Measurements from ENCODE around the gene SDCCAG8.

SDCCAG8 gene

DNA sequence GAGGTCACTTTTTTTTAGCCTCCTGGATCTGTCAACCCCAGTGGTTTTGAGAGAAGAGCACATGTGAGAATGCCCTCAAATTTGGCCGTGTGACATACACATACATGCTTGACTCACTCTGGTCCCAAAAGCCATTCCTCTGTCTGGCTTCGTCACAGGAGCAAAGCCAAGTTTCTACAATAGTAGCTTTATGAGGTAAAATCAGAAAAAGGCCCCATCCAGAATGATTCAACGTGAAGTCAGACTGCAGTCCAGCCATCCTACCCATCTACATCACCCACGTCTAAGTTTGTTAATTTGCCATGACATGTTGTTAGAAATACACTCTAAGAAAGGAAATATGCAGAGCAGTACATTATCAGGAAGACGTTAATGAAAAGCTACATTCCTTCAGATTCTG, 245.2 kb downstream of the SDCCAG8 start:
- DNase-seq (ENCODE audit: low spot score): no peak

DNA sequence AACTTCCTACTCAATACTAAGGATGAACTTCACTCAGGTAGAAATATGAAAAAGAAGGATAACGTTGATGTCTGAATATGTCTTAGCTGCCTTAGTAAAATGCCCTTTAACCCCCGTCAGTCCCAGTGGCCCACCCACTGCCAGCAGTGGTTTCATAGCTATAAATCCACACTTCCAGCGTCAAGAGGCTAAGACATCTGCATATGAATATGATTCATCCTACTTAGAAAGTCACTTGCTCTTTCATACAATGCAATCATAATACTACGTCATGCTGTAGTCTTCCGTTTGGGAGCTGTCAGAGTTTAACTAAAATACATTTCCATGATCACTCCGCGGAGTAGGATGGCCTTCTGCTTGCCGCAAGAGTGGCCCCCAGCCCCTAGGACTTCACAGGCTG, 247.3 kb downstream of the SDCCAG8 start:
- DNase-seq (ENCODE audit: low spot score): no peak

DNA sequence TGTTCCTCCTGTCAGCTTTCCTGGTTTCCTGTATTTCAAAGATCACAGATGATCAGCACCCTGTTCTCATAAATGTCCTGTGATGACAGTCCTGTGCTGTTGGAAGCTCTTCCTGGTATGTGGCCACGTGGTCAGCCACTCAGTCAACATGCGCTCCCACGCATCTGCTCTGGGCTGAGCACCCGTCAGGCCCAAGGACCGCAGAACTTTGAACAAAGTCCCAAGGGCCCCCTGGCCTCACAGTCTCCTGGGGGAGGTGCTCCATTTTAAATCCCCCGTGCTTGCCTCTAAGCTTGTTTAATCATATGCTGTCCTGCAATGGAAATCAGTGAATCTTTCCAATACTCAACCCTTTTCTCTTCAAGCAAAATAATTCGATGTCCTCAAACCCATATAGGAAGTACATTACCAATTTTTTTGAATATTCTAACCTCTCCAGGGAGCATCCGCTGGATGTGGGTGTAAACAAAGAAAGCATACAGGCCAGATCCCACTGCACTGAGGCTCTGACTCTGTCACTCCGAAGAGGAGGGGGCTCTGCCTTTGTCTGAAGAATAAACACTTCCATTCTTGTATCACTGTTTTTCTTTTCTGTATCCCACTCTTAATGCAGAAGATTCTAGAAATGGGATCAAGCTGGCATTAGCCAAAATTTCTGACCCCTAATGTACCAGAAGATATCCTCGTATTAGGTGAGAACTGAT, 250.3 kb downstream of the SDCCAG8 start:
- DNase-seq (ENCODE audit: low spot score): peak; percentile 39

DNA sequence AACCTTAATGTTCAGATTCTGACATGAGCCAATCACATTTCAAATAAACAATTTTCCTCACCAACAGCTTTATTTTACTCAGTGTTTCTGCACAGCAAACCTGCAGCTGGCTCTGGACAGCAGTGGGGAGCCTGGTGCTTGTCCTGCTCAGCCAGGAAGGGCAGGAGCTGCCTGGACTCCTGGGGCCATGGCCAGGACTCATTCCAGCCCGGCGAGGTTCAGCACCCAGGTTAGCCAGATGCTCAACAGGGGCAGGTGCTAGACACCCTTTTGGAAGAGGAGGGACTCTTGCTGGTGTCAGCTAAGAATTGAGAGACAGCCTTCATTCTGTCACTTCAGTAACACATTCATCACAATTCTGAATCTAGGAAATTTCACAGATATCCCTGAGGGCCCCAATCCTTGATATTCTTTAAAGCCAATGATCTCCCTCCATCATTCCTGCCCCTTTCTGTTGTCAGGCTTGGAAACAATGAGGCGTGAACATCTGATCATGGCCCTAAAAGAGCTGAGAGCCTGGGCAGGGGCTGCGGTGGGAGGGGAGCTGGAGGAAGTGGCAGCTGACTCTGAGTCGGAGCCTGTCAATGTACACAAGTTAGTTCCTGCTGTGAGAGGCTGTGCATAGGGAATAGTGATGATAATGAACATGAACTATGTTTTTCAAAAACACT, 251.3 kb downstream of the SDCCAG8 start:
- DNase-seq (ENCODE audit: low spot score): no peak

DNA sequence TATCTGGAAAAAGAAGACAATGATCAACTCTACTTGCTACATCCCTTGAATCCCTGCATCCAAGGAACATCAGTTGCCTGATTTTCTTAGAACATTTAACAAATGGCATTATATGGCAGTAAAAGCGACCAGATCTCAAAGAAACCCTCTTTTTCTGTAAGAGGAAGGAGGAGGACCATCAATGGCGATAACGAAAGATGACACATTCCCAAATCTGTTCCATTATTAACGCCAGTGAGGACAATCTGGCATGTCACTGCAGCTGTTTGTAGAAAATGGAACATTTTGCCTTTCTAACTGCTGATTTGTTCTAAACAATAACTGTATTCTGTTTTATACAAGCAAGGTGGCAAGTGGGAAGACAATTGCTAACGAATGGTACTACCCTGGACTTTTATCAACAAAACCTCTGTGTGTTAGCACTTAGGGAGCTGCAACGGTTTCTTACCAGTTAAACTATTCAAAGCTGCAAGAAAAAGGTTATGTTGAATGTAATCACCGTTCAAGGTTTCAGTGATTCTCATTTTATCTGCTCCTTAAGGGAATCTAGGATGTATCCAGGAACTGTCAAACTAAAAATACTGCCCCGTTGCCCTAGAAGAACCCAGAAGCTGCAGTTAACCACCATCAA, 251.9 kb downstream of the SDCCAG8 start:
- DNase-seq (ENCODE audit: low spot score): no peak

DNA sequence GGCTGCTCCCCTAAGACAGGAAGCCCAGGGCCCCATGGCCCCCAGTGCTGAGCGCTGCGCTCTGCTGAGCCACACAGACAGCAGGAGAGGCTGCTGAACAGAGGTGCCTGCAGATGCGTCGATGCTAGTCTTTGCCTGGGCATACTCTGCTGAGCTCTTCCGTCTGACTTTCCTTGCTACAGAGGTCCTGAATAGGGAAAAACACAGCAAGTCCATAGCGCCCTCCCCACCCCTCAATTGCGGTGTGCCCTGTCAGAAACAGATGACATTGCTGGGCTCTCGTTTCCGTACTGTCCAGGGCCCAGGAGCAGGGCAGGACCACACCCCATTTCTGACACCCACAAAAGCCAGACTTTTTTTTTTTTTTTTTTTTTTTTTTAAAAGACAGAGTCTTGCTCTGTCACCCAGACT, 252.5 kb downstream of the SDCCAG8 start:
- no peak for DNase-seq (ENCODE audit: low spot score)

DNA sequence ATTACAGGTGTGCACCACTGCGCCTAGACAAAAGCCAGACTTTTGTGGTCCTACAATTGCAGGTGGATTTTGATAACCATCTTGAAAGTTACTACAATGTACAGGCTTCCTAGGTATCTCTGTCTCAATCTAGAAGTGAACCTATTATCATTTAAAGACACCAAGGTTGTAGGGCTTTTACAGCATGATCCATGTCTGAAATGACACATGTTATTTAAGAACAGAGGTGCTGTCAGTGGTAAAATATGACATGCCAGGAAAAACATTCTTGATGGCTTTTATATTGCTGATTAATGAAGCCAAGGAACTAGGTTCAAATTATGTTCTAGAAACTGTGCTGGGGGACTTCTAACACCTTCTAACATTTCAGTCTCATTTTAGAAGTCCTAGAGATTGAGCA, 253.1 kb downstream of the SDCCAG8 start:
- DNase-seq (ENCODE audit: low spot score): no peak

DNA sequence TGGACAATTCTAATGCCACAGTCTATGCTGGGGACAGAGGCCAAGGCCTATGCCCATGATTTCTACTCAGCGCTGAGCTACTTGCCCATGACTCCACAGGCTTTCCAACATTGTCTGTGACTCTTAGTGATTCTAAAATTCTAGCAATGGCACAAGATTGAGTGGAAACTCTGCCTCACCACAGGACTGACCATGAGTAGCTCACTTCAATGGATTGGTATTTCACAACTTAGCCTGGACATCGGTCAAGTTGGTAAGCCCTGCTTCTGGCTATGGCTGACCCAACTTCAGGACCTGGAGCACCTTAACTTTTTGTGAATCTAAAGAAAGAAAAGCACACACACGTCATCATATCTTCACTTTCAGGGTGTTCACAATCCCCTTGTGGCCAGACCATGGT, 255.1 kb downstream of the SDCCAG8 start:
- DNase-seq (ENCODE audit: low spot score): no peak

DNA sequence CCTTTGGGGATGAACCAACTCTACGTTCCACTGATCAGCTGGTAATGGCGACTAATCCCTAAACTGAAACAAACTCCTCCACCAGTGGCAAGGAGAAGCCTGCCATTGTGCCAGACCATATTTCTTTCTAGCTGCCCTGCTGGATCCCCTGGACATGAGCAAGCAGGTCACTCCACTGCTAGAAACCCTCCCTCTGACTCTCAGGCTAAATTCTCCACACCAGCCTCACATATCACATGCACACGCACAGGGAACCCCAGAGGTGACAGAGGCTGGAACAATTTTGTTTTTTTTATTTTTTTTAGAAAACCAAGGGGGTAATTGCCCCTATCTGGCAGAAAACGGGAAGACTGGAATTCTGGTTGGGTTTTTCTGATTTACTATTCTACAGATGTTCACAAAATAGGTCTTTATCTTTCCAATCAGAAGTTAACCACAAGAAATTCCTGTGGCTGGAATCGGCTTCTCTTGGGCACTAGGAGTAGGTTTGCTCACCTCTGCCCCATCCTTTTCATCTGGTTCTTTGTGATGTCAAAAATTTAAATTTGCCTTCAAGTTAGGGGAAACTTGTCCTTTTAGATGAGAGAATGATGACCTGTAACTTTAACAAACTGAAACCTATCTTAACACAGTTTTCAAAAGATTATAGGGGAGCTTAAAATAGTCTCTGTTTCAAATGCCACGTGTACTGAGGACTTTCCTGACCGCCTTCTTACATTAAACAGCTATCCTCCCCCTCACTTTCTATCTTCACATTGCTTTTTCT, 258.1 kb downstream of the SDCCAG8 start:
- DNase-seq (ENCODE audit: low spot score): no peak

DNA sequence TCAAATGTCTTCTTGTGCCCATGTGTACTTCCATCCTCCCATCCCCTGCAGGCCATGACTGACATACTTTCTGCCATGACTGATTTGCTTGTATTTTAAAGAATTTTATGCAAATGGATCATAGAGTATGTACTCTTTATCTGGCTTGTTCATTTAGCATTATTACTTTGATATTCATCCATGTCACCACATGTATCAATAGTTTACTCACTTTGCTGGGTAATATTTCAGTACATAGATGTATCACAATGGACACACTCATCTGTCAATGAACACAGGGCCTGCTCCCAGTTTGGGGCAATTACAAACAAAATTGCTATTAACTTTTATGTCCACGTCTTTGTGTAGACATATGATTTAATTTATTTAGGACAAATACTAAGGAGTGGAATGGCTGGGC, 259.1 kb downstream of the SDCCAG8 start:
- no peak for DNase-seq (ENCODE audit: low spot score)

DNA sequence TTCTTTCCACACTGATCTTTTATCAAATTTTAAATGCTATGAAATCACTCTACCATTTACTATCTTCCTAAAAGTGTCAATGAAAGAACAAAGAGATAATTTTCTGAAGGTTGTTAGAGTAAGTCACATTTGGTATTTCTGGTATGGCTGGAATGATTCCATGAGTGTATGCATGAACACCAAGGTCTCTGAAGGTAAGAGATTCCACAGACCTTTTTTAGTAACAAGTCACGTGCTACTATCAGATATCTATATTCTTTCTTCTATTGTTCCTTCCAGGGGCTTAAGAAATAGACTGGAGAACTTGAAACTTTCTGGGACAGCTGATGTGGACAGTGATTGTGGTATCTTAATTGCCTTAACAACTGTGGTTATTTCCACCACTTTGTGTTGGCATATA, 265.0 kb downstream of the SDCCAG8 start:
- DNase-seq (ENCODE audit: low spot score): no peak

DNA sequence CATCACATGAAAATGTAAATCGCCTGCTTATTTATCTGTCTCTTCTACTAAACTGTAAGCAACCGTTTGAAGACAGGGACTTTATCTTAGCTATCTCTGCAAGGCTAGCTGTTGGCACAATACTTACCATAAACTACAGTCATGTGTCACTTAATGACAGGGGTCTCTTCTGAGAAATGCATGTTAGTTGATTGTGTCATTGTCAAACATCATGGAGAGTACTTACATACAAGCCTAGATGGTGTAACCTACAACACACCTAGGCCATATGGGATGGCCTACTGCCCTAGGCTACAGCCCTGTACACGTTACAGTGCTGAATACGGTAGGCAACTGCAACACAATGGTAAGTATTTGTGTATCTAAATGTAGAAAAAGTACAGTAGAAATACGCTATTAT, 267.9 kb downstream of the SDCCAG8 start:
- no peak for DNase-seq (ENCODE audit: low spot score)

DNA sequence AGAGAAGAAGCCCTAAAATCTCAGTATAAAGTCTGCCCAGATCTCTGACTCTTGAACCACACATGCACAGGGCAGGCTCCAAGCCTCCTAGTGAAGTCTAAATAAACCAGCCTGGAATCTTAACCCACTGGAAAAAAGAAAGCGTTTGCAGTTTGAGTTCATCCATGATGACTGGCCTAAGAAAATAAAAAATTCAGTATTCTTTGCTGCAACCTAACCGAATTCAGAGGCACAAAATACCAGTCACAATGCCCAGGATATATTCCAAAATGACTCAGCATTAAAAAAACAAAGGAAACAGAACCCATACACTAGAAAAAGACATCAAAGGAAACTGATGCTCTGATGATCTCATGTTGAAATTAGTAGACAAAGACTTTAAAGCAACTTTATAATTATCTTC, 269.2 kb downstream of the SDCCAG8 start:
- DNase-seq (ENCODE audit: low spot score): peak; percentile 46

DNA sequence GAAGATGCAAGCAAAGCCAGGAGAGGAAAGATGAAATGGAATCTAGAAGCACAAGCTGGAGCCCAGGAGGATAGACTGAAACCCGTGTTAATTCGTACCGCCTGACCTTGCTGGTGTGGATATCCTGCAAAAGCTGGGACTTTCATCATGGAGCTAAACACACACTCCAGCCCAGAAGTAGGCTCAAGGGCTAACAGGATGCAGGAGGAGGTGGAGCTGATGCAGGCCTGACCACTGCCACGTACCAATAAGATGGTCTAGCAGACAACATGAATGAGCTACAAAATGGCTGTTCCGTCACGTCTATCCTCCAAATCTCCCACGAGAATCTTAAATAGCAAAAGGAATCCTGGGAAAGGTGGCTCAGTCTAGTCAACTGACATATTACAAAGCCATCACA, 270.3 kb downstream of the SDCCAG8 start:
- DNase-seq (ENCODE audit: low spot score): no peak

DNA sequence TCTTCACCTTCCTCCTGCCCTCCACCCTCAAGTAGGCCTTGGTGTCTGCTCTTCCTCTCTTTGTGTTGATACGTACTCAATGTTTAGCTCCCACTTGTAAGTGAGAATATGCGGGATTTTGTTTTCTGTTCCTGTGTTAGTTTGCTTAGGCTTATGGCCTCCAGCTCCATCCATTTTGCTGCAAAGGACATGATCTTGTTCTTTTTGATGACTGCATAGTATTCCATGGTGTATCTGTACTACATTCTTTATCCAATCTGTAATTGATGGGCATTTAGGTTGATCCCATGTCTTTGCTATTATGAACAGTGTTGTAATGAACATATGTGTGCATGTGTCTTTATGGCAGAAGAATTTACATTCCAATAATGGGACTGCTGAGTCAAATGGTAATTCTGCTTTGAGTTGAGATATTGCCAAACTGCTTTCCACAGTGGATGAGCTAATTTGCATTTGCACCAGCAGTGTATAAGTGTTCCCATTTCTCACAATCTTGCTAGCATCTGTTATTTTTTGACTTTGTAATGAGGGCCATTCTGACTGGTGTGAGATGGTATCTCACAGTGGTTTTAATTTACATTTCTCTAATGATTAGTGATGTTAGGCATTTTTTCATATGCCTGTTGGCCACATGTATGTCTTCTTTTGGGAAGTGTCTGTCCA, 272.7 kb downstream of the SDCCAG8 start:
- DNase-seq (ENCODE audit: low spot score): no peak

DNA sequence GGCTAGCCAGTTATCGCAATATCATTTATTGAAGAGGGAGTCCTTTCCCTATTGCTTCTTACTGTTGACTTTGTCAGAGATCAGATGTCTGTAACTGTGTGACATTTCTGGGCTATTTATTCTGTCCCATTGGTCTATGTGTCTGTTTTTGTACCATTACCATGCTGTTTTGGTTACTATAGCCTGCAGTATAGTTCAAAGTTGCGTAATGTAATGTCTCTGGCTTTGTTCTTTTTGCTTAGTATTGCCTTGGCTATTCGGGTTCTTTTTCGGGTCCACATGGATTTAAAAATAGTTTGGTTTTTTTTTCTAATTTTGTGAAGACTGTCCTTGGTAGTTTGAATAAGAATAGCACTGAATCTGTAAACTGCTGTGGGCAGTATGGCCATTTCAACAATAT, 273.7 kb downstream of the SDCCAG8 start:
- DNase-seq (ENCODE audit: low spot score): no peak

DNA sequence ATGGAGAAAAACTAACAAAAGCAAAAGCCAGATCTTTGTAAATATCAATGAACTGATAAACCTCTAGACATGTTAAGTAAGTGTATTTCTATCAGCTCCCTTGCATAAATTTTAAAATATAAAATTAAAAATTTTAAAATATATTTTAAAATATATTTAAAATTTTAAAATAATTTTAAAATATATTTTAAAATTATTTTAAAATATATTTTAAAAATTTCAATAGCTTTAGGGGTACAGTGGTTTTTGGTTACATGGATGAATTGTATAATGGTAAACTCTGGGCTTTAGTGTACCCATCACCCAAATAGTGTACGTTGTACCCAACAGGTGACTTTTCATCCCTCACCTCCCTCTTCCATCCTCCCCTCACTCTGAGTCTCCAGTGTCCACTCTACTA, 279.2 kb downstream of the SDCCAG8 start:
- no peak for DNase-seq (ENCODE audit: low spot score)

DNA sequence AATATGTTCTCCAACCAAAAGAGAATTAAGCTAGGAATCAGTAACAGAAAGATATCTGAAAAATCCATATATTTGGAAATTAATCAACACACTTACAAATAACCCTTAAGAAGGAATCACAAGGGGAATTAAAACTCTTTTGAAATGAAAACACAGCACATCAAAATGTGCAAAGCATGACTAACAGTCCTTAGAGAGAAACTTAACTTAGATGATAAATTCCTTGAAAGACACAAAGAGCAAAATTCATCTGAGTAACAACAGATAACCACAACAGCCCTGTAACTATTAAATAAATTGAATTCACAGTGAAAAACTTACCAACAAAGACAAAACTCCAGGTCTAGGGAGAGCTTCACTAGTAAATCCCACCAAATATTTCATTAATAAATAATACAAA, 283.8 kb downstream of the SDCCAG8 start:
- no peak for DNase-seq (ENCODE audit: low spot score)

DNA sequence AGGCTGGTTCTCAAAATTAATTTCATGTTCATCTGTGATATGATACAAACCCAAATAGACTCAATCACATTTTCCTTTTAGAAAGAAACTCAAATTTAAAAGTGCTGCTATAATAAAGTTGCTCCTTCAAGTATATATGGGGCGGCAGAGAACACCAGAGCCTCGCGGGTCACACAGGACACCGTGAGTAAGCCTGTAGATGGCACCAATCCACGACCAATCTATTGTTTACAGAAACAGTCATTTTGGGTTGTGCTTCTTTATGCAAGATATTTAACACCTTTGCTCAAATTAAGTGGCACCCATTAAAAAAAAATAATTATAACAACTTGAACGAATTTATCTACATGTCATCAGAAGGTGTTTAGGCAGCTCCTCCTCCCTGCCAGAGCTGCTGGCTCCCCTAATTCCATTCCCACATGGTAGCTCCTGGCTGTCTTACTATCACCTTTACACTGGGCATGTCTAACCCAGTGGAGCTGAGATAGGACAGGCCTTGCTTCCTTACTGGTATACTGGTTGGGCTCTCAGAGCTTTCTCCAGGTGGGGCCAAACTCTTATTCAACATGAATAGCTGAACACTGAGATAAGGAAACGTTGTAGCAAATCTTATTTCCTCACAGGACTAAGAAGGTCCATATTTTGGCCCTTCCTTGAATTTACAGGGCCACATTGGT, 287.0 kb downstream of the SDCCAG8 start:
- DNase-seq (ENCODE audit: low spot score): no peak

DNA sequence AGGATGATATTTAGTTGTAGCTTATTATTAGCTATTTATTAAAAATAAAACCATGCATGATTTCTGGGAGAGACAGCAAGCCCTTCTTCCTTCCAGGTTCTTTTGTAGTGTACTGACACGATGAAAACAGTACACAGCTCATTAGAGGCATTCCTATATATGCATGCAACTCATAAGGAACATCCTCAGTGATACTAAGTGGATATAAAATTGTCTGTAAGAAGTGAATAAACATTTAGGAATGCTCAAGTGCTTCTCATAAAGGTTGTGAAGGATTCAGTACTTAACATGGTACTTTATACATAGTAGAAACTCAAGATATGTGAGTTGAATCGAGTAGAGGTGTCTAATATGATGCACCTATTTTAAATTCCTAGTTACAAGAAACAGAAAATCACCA, 287.7 kb downstream of the SDCCAG8 start:
- DNase-seq (ENCODE audit: low spot score): no peak

DNA sequence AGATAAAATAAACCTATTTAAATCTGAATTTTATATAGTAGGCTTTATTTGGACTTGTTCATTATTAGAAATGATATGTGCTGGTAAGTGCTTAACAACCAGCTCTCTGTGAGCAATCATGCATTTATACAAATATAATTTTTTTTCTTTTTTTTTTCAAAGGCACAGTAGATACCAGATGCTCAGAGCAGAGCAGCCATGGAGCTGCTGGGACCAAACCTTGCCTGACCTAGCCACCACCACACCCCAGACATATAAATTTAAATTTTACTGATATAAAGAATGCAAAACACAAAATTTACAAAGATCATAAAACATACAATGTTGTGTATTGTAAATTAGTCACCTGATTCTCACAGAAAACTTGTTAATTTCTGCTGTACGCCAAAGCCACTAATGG, 290.6 kb downstream of the SDCCAG8 start:
- no peak for DNase-seq (ENCODE audit: low spot score)

DNA sequence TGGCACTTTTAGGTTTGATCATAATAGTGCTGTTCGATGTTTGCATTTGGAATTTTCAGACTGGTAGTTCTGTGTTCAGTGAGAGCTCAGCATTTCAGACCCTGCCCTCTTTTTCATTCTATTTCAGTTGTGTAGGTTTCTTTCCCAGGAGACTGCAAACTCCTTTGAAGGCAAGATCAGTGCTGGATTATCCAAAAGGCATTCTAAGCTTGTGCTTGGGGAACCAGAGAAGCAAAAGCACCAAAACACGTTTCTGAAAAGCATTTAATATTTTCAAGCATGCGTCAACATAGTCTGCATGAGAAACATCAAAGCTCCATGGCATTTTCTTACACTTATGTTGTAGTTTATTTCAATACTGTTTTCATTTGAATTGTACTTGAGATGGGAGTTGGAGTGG, 292.1 kb downstream of the SDCCAG8 start:
- no peak for DNase-seq (ENCODE audit: low spot score)

All from SW480 (cell line).